Activated T-helper 1 cell treated with anti-CD3 and anti-CD28 coated beads, Interleukin-2, amount 50 U/mL, for 16 hours (primary cell): ENCODE measurements around the gene DSP.

Experiments
- DNase-seq, 2 donors: peaks; one replicate each; pipeline ENCODE4 v3.0.0-alpha.2; 2020; ENCODE audit warnings: low read depth in 1 of 2, low spot score in 1 of 2

DSP gene

DNA sequence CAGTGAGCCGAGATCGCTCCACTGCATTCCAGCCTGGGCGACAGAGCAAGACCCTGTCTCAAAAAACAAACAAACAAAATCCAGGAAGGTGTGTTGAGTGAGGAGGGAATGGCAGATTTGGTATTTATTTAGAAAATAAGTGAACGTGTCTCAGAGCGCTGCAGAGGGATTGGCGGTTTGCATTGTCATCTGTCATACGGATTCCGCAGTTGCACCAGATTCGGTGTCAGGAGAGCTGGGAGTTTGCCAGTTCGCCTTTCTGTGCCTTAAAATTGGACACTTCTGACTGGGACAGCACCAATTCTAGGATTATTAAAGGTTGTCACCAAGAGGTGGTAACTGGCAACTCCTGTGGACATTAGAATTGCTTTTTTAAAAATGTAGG, 49.4 kb downstream of the DSP start:
- no peak for DNase-seq

DNA sequence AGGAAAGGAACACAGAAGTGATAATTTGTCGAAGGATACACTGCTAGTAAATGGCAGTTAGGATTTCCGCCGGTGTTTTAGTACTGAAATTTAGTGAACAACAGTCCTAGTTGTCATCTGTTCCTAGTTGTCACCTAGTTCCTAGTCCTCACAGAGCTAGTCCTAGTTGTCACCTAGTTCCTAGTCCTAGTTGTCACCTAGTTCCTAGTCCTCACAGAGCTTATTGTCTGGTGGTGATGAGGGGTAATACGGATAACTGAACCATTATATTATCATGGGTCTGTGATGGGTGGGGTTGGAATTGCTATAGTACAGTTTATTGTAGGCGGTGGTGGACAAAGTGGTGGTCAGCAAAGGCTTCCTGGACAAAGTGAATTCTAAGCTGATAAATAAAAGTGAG, 50.3 kb downstream of the DSP start:
- no peak for DNase-seq

DNA sequence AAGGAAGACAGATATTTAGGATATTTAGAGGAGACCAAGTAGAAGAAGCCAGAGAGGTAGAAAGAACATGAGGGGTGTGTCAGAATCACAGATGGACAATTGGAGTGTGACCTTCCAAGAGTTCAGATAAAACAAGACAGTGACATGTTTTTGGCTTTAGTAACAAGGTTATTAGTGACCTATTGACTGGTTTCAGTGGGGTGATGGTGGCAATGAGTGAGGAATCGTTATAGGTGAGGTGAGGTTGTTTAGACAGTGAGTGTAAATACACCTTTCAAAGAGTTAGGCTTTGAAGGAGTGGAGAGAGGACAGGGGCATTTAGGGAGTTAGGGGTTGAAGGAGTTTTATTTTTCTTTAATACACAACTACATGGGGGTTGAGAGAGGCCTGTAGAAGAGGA, 51.8 kb downstream of the DSP start:
- no peak for DNase-seq

DNA sequence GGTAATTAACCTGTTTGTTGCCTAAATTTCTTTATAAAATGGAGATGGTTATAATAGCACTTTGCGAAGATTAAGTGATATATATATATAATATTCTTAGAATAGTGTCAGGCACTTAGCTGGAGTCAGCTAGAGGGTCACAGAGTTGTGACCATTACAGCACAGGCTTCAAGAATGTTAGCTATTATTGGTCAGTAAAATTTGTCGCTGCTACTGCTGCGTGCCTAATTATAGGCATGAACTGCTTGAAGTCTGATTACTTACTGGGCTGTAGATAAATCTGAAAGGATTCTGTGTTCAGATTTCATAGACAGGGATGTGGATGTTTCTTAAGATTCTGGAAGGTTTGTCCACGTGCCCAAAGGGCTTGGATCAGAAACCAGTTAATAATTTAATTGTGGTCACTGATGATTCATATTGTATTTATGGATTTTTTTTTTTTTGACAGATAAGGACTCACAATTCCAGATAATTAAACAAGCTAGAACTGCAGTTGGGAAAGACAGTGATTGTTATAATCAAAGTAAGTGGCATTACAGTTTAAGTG, 53.2 kb downstream of the DSP start:
- no peak for DNase-seq

DNA sequence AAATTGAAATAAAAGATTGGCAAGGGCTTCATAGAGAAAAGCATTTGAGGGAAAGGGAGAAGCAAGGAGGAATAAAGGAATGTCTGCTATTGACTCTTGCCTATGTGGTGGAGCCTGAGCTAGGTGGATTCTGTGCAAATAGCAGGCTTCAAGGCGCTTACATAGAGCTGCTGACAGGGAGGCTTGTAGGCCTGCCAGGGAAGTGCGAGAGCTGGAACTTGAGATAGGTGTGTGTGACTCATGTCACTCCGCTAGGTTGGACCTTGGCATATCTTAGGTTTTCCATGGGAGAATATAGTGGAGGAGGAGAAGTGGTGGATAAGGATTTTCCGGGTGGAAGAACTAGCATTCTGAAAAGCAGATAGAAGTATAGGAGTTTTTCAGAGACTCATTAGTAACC, 62.5 kb downstream of the DSP start:
- DNase-seq: no peak

DNA sequence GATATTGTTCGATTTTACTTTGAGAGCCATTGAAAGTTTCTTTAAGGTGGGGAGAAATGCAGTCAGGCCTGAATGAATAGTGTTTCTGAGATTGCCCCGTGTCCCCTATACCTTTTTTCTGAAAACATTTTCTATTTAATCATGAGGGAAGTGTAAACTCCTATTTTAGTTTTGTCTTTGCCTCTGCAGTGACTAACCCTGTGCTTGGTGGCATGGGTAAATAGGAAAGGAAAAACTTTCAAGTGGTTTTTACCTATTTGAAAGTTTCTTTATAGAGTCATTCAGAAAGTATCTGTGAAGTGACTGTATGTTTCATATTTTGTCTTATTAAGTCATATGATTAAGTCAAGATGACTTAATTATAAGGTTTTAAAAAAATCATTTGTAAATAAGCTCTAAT, 63.0 kb downstream of the DSP start:
- DNase-seq: no peak

DNA sequence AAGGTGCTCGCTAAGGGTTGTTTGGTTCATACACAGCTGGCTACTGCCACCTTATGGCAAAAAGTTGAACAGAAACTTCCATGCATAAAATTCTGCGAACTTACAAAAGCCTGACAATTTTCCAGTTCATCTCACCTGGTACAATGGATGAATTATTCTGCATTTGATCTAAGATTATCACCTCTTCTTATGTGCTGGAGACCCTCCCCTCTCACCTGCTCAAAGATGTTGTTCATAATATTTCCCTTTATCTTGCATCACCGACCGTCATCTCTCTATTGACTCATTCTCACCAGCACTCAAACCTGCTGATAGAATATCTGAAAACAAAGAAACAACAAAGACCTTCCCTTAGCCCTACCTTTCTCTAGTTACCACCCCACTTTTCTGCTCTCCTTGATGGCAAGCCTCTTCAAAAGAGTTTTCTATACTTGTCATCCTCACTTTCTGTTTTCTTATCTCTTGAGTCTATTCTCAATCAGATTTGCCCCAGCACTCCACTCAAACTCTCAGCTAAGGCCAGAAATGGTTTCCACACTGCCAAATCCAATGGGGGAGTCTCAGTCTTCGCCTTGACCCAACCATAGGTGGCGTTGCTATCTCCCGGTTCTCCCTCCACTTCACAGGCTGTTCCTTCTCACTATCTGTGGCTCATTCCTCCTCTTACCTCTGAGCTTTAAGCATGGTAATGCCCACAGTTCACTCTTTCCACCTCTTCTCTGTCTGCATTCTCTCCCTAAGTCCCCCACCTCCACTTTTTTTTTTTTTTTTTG, 74.3 kb downstream of the DSP start:
- no peak for DNase-seq

DNA sequence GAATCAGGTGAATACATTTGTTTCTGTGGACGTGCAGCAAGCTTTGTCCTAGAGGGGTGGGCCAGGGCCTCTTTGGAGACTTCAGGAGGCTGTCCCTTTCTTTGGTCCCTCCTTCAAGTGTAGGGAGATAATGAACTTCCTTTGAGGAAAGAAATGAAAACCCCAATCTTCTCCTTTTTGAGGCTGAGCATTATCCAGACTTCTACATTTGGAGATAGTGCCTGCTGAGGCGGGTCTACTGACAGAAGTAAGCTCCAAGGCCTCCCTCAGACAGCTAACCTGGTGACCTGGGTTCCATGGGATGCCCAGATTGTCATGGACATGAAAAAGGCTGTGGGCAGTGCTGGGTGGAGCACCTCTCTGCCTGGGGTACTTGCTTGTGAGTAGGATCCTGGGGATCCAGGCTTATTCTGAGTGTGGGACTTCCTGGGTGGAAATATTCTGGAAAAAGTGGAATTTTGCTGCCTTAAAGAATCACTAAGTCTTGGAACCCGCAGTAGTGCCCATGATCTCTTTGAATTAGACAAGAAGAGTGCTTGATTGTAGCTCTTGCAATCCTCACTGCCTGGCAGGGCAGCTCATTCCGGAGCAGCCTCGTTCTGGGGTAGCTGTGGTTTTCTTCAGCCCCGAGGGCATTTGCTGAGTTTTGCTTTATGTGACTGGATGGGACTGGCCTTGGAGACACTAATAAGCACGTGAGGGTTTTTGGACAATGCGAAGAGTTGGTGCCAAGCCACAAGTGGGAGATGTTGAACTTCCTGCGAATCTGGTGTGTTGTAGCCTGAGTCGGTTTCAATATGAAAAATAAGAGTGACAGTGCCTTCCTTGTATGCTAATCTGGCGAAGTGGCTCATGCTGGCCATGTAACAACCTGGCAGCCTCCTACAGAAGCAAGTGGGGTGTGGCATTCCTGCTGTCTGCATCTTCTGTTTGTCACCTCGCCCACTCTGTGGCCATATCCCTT, 76.6 kb downstream of the DSP start:
- no peak for DNase-seq

DNA sequence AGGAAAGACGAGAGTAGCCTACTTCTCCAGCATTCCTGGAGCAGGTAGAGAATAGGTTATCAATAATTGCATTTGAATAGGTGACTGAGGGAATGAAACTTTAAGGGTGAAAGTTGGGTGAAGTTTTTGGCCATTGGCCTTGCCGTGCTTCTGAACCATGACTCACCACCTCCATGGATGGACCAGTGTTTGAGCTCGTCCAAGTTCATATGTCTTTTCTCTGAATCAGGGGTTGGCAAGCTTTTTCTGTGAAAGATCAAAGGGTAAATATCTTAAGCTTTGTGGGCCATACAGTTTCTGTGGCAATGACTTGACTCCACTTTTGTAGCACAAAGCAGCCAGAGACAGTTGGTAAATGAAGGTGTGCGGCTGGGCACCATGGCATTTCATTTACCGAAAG, 80.3 kb downstream of the DSP start:
- no peak for DNase-seq

DNA sequence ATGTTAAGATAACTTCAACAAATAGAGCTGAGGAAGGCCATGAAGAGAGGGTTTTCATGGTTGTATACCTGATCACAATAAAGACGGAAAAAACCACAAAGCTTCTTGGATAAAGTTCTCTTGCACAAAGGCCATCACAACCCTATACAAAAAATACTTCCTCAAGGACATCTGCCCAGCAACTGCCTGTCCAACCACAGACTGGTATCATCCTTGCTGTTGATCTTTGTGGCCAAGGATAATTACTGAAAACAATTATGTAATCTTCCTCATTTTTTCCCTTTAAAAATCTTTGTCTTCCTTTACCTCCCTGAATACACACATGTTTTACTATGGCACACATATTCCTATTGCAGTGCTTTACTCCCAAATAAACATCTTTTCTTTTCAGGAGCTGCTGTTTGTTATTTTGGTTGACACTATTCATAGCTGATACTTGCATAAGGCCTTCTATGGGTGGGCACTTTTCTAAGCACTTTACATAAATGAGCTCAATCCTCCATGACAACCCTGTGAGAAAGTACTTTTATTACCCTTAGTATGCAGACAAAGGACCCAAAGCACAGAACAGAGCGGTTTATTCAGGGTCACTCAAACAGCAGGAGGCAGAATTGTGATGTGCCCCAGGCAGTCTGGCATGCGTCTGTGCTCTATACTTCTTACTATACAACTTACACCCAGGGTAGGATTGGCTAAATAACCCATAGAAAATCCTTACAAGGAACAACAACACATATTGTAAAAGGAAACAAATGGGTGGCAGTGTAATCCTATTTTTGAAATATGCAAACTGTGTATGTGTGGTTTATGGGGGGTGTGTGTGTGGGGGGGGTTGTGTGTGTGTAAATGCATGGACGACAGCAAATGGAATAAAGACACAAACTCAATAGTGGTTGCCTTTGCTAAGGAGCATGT, 83.6 kb downstream of the DSP start:
- no peak for DNase-seq

DNA sequence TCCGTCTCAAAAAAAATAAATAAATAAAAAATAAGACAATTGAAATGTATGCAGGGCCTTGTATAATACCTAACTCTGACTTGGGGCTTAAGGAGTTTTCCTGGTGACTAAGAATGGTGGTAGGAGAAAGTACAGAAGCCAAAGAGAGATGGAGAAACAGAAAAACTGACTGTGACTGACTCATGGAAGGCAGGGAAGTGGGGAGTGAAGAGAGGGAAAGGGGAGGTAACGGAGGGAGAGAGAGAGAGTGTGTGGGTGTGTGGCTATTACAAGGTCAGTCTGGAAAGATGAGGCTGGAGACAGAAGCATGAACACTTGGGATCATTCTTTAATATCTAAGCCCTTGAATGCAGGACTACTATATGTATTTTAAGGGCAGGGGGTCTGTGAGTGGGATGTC, 87.0 kb downstream of the DSP start:
- no peak for DNase-seq

DNA sequence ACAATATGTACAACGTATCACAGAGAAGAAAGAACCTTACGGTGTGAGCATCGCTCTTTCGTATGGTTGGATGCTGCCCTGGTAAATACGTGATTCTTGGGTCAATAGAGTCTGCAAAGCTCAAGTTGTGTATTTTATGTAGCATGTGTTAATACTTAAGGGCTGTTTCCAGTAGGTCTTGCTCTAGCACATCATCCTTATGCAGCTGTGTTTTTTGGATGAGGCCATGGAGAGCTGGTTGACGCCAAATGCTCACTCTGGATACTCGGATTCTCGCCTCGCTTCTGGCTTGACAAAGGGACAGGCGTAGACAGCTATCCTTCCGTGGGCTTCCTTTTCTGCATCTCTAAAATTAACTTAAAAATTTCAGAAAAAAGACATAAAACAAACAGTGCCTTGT, 87.4 kb downstream of the DSP start:
- no peak for DNase-seq

DNA sequence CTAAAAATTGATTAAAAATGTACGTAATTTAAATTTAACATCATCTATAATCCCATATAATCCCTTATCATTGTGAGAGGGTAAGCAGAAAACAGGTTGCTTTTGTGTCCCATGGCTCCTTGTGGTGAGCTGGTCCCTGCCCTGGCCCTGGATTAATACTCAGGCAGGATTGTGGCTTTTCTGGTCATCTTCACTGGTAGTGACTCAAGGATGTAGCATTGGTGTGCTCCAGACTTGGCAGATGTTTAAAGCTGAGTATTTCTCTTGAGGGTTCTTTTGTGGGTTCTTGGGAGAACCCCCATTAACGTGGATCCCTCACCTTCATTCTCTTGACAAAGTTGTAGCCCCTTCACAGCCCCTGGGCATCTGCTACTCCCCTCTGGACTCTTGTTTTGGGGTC, 87.8 kb downstream of the DSP start:
- DNase-seq: no peak

DNA sequence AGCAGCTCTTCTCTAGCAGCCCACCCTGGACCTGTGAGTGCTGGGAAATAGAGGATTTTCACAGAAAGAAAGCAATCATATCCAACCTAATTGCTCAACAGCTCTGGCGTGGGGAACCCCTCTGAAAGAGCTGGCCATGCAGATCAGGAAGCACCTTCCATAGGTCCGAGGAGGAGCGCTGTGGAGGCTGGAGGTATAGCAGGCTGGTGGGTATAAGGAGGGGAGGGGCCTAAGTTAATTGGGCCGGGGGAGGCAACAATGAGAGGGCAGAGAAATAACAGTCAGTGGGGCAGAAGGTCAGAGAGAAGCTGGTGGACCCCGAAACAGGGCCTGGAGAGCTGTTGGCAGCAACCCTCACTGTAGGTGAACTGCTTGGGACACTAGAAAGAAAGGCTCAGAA, 89.3 kb downstream of the DSP start:
- DNase-seq: no peak

DNA sequence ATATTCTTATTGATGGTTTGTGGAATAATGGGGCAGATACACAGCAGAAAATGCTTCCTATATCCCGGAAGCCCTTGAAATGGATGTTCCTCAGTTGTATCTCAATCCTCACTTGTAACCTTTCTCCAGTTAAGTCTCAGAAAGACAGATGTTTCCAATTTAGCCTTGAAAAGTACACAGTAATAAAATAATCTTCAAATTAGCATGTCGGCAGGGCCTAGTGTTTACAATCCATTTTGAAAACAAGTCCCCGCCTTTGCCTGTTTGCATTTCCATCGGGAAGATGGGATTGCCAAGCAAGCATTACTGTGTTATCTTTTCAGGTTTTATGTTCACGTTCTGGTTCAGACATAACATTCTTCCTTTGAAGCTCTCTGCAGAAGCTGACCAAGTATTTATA, 90.0 kb downstream of the DSP start:
- DNase-seq: no peak

DNA sequence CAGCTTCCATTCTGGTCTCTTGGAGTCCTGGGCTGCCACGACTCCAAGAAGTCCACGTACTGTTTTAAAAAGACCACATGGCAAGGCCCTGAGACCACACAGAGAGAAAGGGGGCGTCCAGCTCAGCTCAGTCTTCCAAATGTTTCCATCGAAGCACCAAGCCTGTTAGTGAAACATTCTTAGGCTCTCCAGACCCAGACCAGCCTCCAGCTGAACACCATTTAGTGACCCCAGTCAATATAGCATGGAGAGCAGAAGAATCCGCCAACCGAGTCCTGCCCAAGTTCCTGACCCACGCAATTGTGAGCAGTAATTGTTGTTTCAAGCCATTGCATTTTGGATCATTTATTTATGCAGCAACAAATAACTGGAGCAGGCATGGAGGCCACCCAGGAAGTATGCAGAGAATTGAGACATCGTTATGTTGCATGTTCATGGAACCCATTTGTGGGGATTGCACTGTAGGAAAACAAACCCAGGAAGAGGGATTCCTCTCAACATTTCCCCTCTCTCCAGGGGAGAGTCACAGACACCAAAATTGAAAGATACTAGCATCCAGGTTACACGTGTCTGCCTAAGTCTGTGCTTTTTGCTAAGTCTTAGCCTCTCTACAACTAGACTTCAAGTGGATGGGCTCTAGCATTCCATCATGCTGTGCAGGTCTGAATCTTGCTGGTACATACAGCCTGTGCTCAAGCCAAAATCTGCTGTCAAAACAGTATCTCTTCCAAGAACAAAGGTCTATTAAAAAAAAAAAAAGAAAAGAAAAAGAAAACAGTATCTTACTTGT, 91.2 kb downstream of the DSP start:
- DNase-seq: no peak

DNA sequence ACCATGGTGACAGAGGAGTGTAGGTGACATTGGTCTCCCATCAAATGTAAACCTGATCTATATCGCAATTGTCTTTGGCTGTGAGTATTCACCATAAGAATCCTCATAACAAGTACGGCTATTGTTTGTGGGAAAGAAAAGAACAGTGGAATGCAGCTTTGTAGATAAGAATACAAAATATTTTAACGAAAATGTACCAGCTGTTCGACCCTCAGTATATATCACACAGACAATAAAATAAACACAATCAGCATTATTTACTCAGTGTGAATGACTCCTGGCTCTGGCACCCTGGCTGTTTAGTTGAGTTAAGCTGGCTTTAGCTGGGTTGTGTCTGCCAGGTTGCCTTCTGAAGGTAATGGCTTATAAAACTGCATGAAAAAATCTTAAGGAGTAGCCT, 91.9 kb downstream of the DSP start:
- no peak for DNase-seq

DNA sequence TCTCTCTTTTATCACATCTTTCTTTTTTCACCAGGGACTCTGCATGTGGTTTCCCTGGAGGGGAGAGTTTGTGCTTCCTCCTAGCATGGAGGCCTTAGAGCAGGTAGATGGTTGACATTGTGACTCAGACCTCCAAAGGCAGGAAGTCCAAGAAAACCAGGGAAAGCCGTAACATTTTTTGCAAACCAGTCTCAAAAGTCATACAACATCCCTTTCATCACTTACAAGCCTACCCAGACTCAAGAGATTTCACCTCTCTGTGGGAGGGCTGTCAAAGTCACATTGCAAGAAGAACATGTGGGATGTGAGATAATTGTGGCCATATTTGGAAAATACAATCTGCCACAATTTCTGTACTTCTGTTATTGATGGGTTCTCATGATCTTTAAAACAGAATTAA, 94.7 kb downstream of the DSP start:
- no peak for DNase-seq
